HepG2 (cell line): ENCODE results near the gene POLR3E. TPM values are rescaled to one million over a fixed set of nuclear protein-coding genes. Genes with fewer than 3 reads are reported as not detected.
A peak's percentile ranks its signal among the peaks of the same experiment; 100 is the strongest.

ENCODE experiments used
- ATRX ChIP-seq: sonication (generic); formaldehyde crosslinking; IDR thresholded peaks from 2 replicates; pipeline ENCODE4 v1.4.0; 2020; ENCODE audit warnings: missing genetic modification reagents, borderline replicate concordance
- ELF1 ChIP-seq: sonication (generic); formaldehyde crosslinking; IDR thresholded peaks from 2 replicates; pipeline ENCODE4 v1.4.0; 2020; ENCODE audit warnings: missing genetic modification reagents
- GLI4 ChIP-seq: sonication (generic); formaldehyde crosslinking; IDR thresholded peaks from 2 replicates; pipeline ENCODE4 v1.5.1; 2020; ENCODE audit warnings: missing genetic modification reagents, mild to moderate bottlenecking, moderate library complexity, borderline replicate concordance
- HHEX ChIP-seq: IDR thresholded peaks from 2 replicates; pipeline ENCODE4 v1.6.1; 2016; ENCODE audit warnings: control low read depth
- KAT7 ChIP-seq: IDR thresholded peaks from 2 replicates; pipeline ENCODE4 v1.6.1; 2018; ENCODE audit warnings: borderline replicate concordance, missing compliant biosample characterization
- MTF2 ChIP-seq: sonication (generic); formaldehyde crosslinking; IDR thresholded peaks from 2 replicates; pipeline ENCODE4 v1.5.0; 2020; ENCODE audit warnings: missing genetic modification reagents, borderline replicate concordance
- NBN ChIP-seq: fragments of 450-650 bp; conservative IDR thresholded peaks from 2 replicates; pipeline ENCODE4 v1.6.1; 2017
- ONECUT2 ChIP-seq: sonication (generic); formaldehyde crosslinking; IDR thresholded peaks from 2 replicates; pipeline ENCODE4 v1.4.0; 2020; ENCODE audit warnings: missing genetic modification reagents
- RAD21 ChIP-seq: fragments of 450-650 bp; formaldehyde crosslinking; IDR thresholded peaks from 2 replicates; pipeline ENCODE4 v1.5.0; 2020; ENCODE audit warnings: mild to moderate bottlenecking
- TBP ChIP-seq: sonication (generic); formaldehyde crosslinking; IDR thresholded peaks from 2 replicates; pipeline ENCODE4 v1.5.0; 2020; ENCODE audit warnings: missing genetic modification reagents
- ZNF510 ChIP-seq: sonication (generic); formaldehyde crosslinking; IDR thresholded peaks from 2 replicates; pipeline ENCODE4 v1.4.0; 2020; ENCODE audit warnings: low read depth, mild to moderate bottlenecking, missing genetic modification reagents
- ZNF678 ChIP-seq: sonication (generic); formaldehyde crosslinking; IDR thresholded peaks from 2 replicates; pipeline ENCODE4 v1.4.0; 2020; ENCODE audit warnings: mild to moderate bottlenecking, missing genetic modification reagents
- ZNF691 ChIP-seq: sonication (generic); formaldehyde crosslinking; IDR thresholded peaks from 2 replicates; pipeline ENCODE4 v1.4.0; 2020; ENCODE audit warnings: missing genetic modification reagents, low read depth, mild to moderate bottlenecking, borderline replicate concordance
- ZSCAN21 ChIP-seq: sonication (generic); formaldehyde crosslinking; IDR thresholded peaks from 2 replicates; pipeline ENCODE4 v1.8.0; 2022; ENCODE audit warnings: mild to moderate bottlenecking, missing genetic modification reagents, moderate library complexity, borderline replicate concordance
- ZSCAN29 ChIP-seq: sonication (generic); formaldehyde crosslinking; conservative IDR thresholded peaks from 2 replicates; pipeline ENCODE4 v1.4.0; 2020; ENCODE audit warnings: mild to moderate bottlenecking, missing genetic modification reagents
- polyA plus RNA-seq, 8 experiments: library from polyadenylated mRNA; depleted of rRNA in 3 of 8; stranded (reverse) in 7 of 8; unstranded in 1 of 8; fragments of >200 nt; fragmentation: Illumina TruSeq in 4 of 8; extraction: Trizol in 4 of 8; gene quantifications; 2 replicates each; pipeline versions ENCODE4 v1.2.1 to v1.2.3, GENCODE V29; 2011 to 2016; ENCODE audit warnings: low read depth in 4 of 8, missing spikeins in 1 of 8, mixed read lengths in 1 of 8; ENCODE audit not compliant: insufficient read depth in 1 of 8
- total RNA-seq, 5 experiments: library from RNA; depleted of rRNA; stranded (reverse); fragments of >200 nt; fragmentation: Illumina TruSeq; extraction: Trizol; gene quantifications; 2 replicates each; pipeline ENCODE4 v1.2.3, GENCODE V29; 2016; ENCODE audit warnings: low read depth in 1 of 5
- TF ChIP-seq, protein P1 (sequence below): sonication (generic); formaldehyde crosslinking; IDR thresholded peaks from 2 replicates; pipeline ENCODE4 v1.4.0; 2020; ENCODE audit warnings: missing genetic modification reagents
- TF ChIP-seq, protein P2 (sequence below): sonication (generic); formaldehyde crosslinking; IDR thresholded peaks from 2 replicates; pipeline ENCODE4 v1.8.1; 2023; ENCODE audit warnings: mild to moderate bottlenecking, missing genetic modification reagents
- TF ChIP-seq, protein P3 (sequence below): sonication (generic); formaldehyde crosslinking; IDR thresholded peaks from 2 replicates; pipeline ENCODE4 v1.5.0; 2020; ENCODE audit warnings: mild to moderate bottlenecking, missing genetic modification reagents, borderline replicate concordance

Gene POLR3E
- total and polyA plus RNA-seq, 2 of the 13 experiments (the other 11 are each of a cell fraction or from before 2014, with no cell fraction given) = 135 to 262 TPM

- TF ChIP-seq KAT7 (CRISPR knock-in tag) (no peak; the same call in 1 of the 2 replicates), HHEX (CRISPR knock-in tag) (no peak), ELF1 (CRISPR knock-in tag) (no peak; the same call in 1 of the 2 replicates), ZSCAN29 (CRISPR knock-in tag) (no peak; the same call in 1 of the 2 replicates), ATRX (no peak), ONECUT2 (CRISPR knock-in tag) (0 out of 2 replicates have a peak, but pooled peaks have one; percentile 29), TBP (CRISPR knock-in tag) (peak; percentile 32; the same call in 1 of the 2 replicates), ZSCAN21 (CRISPR knock-in tag) (0 out of 2 replicates have a peak, but pooled peaks have one; percentile 81), MTF2 (peak; percentile 30; the same call in 1 of the 2 replicates), ZNF691 (CRISPR knock-in tag) (no peak; the same call in 1 of the 2 replicates), GLI4 (CRISPR knock-in tag) (no peak), ZNF510 (CRISPR knock-in tag) (no peak), NBN (no peak), ZNF678 (peak; percentile 80; the same call in 1 of the 2 replicates), RAD21 (peak; percentile 59)
- TF ChIP-seq, protein P1, sequence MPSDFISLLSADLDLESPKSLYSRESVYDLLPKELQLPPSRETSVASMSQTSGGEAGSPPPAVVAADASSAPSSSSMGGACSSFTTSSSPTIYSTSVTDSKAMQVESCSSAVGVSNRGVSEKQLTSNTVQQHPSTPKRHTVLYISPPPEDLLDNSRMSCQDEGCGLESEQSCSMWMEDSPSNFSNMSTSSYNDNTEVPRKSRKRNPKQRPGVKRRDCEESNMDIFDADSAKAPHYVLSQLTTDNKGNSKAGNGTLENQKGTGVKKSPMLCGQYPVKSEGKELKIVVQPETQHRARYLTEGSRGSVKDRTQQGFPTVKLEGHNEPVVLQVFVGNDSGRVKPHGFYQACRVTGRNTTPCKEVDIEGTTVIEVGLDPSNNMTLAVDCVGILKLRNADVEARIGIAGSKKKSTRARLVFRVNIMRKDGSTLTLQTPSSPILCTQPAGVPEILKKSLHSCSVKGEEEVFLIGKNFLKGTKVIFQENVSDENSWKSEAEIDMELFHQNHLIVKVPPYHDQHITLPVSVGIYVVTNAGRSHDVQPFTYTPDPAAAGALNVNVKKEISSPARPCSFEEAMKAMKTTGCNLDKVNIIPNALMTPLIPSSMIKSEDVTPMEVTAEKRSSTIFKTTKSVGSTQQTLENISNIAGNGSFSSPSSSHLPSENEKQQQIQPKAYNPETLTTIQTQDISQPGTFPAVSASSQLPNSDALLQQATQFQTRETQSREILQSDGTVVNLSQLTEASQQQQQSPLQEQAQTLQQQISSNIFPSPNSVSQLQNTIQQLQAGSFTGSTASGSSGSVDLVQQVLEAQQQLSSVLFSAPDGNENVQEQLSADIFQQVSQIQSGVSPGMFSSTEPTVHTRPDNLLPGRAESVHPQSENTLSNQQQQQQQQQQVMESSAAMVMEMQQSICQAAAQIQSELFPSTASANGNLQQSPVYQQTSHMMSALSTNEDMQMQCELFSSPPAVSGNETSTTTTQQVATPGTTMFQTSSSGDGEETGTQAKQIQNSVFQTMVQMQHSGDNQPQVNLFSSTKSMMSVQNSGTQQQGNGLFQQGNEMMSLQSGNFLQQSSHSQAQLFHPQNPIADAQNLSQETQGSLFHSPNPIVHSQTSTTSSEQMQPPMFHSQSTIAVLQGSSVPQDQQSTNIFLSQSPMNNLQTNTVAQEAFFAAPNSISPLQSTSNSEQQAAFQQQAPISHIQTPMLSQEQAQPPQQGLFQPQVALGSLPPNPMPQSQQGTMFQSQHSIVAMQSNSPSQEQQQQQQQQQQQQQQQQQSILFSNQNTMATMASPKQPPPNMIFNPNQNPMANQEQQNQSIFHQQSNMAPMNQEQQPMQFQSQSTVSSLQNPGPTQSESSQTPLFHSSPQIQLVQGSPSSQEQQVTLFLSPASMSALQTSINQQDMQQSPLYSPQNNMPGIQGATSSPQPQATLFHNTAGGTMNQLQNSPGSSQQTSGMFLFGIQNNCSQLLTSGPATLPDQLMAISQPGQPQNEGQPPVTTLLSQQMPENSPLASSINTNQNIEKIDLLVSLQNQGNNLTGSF (CRISPR knock-in tag) = no peak
- TF ChIP-seq, protein P2, sequence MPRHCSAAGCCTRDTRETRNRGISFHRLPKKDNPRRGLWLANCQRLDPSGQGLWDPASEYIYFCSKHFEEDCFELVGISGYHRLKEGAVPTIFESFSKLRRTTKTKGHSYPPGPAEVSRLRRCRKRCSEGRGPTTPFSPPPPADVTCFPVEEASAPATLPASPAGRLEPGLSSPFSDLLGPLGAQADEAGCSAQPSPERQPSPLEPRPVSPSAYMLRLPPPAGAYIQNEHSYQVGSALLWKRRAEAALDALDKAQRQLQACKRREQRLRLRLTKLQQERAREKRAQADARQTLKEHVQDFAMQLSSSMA (CRISPR knock-in tag) = peak; percentile 56; the same call in 1 of the 2 replicates
- TF ChIP-seq, protein P3, sequence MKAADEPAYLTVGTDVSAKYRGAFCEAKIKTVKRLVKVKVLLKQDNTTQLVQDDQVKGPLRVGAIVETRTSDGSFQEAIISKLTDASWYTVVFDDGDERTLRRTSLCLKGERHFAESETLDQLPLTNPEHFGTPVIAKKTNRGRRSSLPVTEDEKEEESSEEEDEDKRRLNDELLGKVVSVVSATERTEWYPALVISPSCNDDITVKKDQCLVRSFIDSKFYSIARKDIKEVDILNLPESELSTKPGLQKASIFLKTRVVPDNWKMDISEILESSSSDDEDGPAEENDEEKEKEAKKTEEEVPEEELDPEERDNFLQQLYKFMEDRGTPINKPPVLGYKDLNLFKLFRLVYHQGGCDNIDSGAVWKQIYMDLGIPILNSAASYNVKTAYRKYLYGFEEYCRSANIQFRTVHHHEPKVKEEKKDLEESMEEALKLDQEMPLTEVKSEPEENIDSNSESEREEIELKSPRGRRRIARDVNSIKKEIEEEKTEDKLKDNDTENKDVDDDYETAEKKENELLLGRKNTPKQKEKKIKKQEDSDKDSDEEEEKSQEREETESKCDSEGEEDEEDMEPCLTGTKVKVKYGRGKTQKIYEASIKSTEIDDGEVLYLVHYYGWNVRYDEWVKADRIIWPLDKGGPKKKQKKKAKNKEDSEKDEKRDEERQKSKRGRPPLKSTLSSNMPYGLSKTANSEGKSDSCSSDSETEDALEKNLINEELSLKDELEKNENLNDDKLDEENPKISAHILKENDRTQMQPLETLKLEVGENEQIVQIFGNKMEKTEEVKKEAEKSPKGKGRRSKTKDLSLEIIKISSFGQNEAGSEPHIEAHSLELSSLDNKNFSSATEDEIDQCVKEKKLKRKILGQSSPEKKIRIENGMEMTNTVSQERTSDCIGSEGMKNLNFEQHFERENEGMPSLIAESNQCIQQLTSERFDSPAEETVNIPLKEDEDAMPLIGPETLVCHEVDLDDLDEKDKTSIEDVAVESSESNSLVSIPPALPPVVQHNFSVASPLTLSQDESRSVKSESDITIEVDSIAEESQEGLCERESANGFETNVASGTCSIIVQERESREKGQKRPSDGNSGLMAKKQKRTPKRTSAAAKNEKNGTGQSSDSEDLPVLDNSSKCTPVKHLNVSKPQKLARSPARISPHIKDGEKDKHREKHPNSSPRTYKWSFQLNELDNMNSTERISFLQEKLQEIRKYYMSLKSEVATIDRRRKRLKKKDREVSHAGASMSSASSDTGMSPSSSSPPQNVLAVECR (CRISPR knock-in tag) = peak; percentile 41; the same call in 1 of the 2 replicates
Observed at GRCh38 chr16:22297871-22298733, 893 bp downstream of the POLR3E start (continued).
